ENCODE results near the gene FAF1.

GRCh38 chr1:50917138-50918137 is 42.6 kb downstream of the FAF1 start:
- TF ChIP-seq CTBP1 (IDR thresholded peaks at IDR 0.05; ENCODE audit: borderline replicate concordance), result no peak
- TF ChIP-seq TARDBP (IDR thresholded peaks at IDR 0.05), result no peak
- no peak for TF ChIP-seq ARNT (IDR thresholded peaks at IDR 0.05)
- TF ChIP-seq L3MBTL2 (conservative IDR thresholded peaks at IDR 0.05), result no peak
- no peak for TF ChIP-seq SP1 (IDR thresholded peaks at IDR 0.05)
- no peak for TF ChIP-seq FOXA1 (IDR thresholded peaks at IDR 0.05)
- TF ChIP-seq ELF4 (IDR thresholded peaks at IDR 0.05), result no peak
- no peak for TF ChIP-seq FOXM1 (IDR thresholded peaks at IDR 0.05; ENCODE audit: borderline replicate concordance)
- TF ChIP-seq NFRKB (IDR thresholded peaks at IDR 0.05), result no peak
